ENCODE results near the gene VNN1.
"Not testable (repeated sequence)": the region's sequence is repeated elsewhere in the genome, so short reads cannot be mapped to it uniquely, and the experiment has no call there.

The VNN1 gene

DNA sequence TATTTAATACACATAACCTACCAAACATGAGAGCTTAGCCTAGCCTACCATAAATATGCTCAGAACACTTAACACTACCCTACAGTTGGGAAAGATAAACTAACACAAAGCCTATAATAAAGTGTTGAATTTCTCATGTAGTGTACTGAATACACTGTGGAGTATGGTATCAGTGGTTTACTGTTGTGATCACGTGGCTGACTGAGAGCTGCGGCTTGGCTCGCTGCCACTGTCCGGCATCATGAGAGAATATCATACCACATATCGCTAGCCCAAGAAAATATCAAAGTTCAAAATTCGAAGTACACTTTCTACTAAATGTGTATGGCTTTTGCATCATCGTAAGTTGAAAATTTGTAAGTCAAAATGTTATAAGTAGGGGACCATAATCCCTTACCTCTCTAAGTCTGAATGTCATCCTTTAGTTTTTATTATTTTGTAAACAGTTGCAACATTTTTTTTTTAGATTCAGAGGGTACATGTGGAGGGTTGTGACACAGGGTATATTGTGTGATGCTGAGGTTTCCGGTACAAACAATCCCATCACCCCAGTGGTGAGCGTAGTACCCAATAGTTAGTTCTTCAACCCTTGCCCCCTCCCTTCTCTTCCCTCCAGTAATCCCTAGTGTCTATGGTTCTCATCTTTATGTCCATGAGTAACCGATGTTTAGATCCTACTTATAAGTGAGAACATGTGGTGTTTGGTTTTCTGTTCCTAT, 40.3 kb downstream of the VNN1 start:
- no peak for DNase-seq (ENCODE audit: low read depth in 3 of 3)

DNA sequence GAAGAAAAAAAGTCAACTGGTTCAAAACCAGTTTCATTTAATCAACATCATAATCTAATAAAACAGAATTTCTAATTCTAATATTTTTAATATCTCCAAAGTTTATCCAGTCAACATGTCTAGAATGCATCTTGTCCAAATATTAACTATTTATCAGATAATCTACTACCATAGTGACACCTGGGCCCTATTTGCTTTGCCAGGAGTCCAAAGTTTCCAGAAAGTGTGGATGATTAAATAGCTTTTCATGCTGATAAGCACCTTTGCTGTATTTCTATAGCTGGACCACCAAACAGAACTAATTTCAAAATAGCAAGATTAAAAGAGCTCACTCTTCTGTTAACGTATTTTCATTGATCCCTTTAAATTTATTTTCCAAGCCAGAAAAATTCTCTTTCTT, 42.6 kb downstream of the VNN1 start:
- no peak for DNase-seq (ENCODE audit: low read depth in 3 of 3)

DNA sequence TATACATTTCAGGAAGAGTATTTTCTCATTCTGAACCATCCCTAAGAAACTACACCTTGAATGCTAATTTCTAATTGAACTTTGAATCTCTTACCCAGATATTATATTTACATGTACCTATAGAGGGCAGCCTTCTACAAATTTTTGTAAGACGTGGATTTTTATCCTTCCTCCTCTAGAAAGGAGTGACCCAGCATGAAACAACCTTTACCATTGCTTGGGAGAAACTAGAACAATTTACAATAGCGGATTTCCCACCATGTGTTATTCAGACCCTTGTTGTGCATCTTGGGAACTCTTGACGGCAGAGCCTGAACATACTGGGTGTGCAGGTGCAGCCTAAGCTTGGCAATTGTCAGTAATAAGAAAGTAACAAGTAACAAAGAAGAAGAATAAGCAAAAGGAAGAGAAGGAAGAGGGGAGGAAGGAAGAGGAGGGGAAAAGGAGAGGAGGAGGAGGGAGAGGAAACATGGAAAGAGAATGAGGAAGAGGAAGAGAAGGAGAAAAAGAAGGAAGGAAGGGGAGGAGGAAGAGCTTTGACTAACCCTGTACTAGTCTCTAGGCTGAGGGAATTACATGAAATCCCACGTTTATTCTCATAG, 44.1 kb downstream of the VNN1 start:
- no peak for DNase-seq (ENCODE audit: low read depth in 3 of 3)

DNA sequence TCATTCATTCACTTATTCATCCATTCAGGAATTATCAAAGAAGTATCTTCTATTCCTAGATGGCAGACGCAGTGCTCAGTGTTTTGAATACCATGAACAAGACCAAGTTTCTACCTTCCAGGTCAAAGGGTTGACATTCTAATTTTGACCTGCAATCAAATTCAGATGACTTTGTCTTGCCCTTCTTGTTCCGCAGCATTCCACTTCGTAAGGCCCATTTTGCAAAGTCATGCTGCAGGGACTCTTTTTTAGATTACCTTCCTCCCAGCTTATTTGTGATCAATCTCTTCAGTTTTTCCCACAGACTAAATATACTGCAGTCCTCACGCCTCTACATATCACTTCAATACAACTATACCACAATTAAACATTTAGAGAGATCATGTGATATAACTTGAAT, 47.7 kb downstream of the VNN1 start:
- DNase-seq (ENCODE audit: low read depth in 3 of 3) = no peak

DNA sequence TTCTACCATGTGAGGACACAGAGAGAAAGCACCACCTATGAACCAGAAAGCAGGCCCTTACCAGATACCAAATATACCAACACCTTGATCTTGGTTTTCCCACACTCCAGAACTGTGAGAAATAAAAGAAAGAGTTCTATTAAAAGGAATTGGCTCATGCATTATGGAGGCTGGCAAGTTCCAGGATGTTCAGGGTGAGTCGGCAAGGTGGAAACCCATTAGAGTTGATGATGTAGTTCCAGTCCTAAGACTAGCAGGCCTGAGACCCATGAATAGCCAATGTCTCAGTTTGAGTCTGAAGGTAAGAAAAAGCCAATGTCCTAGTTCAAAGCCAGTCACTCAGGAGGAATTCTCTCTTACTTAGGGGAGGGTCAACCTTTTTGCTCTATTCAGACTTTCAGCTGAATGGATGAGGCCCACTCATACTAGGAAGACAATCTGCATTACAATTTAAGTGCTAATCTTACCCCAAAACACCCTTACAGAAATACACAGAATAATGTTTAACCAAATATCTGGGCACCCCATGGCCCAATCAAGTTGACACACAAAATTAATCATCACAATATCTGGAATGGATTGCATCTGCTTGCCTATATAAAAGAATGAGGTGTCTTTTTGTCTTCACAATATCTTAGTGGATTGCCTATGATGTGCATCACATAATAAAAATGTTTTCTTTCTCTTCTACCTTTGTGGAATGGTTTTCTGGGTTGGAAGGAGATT, 49.4 kb downstream of the VNN1 start:
- DNase-seq (ENCODE audit: low read depth in 3 of 3) = no peak

DNA sequence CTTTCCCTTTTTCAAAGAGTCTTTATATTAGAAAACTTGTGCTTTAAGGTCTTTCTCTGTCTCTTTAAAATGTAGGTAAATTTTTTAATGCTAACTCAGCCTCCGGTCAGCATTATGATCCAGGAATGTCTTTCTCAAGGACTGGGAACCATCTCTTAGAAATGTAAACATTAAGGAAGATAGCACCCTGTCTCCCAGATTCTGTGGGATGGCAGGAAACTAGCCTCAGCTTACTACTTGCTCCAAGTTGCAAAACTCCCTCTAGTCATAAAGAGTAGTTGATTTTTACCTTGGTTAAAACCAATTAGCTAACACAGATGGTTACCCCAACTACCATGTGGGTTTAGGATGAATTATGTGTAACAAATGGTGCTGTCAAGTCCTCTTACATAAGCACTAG, 50.2 kb downstream of the VNN1 start:
- DNase-seq (ENCODE audit: low read depth in 3 of 3) = no peak

DNA sequence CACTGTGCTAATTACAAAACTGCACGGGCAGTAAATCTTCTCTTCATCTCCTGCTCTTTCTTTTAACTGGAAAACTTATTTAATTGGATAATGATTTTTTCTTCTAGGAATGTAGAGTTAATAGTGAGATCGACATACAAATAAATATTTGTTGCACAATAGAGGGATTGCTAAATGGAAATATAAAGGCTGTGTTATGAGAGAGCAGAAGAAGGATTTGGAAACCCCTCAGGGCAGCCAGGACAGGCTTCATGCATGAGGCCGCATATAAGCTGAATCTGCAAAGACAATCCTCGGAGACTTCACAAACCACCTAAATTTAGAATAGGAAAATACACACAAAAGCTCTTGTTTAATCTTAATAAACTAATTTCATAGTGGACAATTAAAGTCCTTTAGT, 51.9 kb downstream of the VNN1 start:
- DNase-seq (ENCODE audit: low read depth in 3 of 3) = no peak

DNA sequence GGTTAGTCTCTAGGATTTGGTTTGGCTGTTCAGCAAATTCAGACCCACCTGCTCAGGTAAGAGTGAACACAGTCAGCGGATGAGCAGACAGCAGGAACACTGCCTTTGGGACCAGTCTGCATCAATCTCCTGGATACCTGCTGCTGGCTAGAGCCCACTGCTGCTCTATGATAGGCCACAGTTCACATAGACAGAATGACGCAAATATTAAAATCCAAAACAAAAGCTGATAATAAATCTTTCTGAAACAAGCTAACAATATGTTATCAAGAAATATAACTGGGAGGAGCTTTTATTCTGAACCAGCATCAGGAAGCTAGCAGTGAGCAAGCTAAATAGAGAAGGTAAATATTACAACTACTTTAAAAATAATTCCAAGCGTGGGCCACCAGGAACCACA, 54.8 kb downstream of the VNN1 start, which contains the start of gene TAAR1:
Gene TAAR1, minus strand, starts transcription at position 101 of the 400 bp plus-strand sequence. CDS start 13,179 bp downstream, outside the sequence.
- DNase-seq (ENCODE audit: low read depth in 3 of 3) = no peak

DNA sequence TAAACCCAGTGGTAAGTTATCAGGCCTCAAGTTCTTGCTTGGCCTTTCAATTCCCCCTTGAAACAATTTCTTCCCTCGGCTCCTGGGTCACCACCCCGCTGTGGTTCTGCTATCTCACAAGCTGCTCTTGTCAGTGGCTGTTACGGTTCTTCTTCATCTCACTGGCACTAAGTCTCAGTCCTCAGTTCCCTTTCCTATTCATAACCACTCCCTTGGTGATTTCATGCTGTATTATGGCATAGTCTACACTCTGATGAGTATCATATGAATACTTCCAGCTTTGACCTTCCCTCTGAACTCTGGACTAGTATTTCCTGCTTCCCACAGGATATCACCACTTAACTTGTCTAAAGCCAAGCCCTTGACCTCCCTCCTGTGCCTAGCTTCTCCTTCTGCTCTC, 62.8 kb downstream of the VNN1 start:
- DNase-seq (ENCODE audit: low read depth in 3 of 3) = no peak

DNA sequence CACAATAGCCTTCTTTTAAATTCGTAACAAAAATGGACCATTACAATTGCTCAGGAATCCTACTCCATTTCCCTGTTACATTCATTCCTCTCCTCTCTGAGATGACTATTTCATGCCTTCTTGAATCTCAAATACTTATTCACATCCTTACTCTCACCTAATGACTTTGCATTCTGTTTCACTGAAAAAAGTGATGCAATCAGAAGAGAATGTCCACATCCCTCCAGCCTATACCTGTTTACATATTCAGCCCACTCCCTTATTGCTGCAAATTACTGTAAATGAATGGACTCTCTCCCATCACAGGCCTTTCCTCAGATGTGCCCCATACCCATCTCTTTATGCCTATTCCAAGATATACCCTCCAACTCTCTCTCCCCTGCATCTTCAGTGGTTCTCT, 63.4 kb downstream of the VNN1 start:
- DNase-seq (ENCODE audit: low read depth in 3 of 3) = no peak

DNA sequence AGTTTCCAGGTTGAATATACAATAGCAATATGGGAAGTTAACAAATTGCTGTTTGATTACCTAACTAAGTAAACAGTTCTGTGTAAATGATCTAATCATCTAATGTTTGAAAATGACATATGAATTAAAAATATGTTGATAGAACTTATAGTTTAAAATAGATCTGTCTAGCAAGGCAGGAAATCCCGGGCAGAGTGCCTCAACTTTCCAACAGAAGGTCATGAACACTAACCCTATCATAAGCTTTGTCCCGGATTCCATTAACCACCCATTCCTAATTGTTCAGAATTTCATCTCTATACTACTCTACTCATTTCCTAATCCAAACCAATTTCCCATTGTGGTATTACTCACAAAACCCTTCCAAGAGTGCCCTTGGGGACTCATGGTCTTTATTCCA, 65.0 kb downstream of the VNN1 start:
- DNase-seq (ENCODE audit: low read depth in 3 of 3) = no peak

DNA sequence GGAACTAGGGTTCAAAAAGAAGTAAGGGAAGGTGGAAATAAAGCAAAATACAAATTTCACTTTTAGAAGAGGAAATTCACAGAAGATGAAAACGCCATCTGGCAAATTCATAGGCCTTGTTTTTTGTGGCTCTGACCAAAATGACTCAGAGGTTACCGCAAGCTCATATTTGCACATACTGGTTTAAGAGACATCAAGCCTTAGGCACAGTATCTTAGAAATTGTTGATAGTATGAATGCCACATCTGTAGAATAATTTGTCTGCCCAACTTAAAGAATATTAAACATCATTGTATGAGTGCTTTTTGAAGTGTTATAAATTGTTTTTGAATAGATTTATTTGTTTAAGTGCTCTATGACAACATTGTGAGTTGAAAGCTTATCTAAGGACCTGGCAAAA, 65.5 kb downstream of the VNN1 start:
- no peak for DNase-seq (ENCODE audit: low read depth in 3 of 3)

DNA sequence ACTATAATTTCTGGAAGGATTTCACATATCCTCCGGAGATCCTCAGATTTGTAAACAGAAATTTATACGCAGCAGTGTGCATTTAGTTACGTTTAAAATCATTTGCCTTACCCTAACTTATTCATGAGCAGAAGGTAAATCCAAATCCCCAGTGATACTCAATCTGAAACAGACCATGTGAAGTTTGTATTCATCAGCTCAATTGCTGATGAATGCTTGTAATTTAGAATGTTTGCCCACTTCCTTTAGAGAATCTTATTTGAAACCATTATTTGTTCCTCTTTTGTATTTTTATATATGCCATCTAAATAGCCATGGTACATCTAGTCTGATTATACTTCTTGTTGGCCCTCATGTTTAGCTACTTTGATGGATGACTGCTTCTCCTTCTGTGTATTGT, 70.3 kb downstream of the VNN1 start:
- no peak for DNase-seq (ENCODE audit: low read depth in 3 of 3)

DNA sequence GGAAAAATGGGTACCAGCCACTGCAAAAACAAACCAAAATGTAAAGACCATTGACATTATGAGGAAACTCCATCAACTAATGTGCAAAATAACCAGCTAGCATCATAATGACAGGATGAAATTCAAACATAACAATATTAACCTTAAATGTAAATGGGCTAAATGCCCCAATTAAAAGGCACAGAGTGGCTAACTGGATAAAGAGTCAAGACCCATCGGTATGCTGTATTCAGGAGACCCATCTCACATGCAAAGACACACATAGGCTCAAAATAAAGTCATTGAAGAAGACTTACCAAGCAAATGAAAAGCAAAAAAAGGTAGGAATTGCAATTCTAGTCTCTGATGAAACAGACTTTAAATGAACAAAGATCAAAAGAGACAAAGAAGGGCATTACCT, 76.7 kb downstream of the VNN1 start:
- not testable (repeated sequence) for DNase-seq (ENCODE audit: low read depth in 3 of 3)

DNA sequence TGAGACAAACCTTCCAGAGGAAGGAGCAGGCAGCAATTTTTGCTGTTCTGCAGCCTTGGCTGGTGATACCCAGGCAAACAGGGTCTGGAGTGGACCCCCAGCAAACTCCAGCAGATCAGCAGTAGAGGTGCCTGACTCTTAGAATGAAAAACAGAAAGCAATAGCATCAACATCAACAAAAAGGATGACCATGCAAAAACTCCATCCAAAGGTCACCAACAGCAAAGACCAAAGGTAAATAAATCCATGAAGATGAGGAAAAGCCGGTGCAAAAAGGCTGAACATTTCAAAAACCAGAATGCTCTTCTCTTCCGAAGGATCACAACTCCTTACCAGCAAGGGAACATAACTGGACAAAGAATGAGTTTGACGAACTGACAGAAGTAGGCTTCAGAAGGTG, 77.9 kb downstream of the VNN1 start:
- not testable (repeated sequence) for DNase-seq (ENCODE audit: low read depth in 3 of 3)

DNA sequence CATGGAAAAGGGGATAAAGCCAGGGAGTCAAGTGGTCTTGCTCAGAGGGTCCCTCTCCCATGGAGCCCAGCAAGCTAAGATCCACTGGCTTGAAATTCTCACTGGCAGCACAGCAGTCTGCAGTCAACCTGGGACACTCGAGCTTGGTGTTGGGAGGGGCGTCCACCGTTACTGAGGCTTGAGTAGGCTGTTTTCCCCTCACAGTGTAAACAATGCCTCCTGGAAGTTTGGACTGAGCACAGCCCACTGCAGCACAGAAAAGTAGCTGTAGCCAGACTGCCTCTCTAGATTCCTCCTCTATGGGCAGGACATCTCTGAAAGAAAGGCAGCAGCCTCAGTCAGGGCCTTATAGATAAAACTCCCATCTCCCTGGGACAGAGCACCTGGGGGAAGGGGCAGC, 78.6 kb downstream of the VNN1 start:
- not testable (repeated sequence) for DNase-seq (ENCODE audit: low read depth in 3 of 3)

DNA sequence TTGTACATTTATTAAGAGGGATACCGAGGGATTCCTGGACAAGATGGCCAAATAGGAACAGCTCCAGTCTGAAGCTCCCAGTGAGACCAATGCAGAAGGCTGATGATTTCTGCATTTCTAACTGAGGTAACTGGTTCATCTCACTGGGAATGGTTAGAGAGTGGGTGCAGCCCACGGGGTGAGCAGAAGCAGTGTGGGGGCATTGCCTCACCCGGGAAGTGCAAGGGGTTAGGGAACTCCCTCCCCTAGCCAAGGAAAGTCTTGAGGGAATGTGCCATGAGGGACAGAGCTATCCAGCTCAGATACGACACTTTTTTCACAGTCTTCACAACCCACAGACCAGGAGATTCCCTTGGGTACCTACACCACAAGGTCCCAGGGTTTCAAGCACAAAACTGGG, 79.1 kb downstream of the VNN1 start:
- no peak for DNase-seq (ENCODE audit: low read depth in 3 of 3)

DNA sequence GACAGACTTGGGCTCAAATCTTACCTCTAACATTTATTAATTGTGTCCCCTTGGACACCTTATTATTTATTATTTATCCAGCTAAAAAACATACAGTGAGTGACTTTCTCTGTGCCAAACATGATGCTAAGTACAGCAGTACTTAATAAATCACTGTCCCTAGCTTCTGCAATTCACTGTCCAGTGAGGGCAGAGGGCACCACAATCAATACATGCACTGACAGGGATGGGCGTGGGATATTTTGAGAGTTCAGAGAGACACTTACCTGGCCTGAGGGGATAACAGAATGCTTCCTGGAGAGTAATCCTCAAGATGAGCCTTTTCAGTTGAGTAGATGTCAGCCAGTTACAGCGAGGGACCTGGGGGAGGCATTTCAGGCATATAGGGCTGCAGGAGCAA, 80.5 kb downstream of the VNN1 start:
- DNase-seq (ENCODE audit: low read depth in 3 of 3) = no peak
